ENCODE measurements around the gene DHRSX. TPM values are rescaled to one million over a fixed set of nuclear protein-coding genes. Genes with fewer than 3 reads are reported as not detected.
A peak's percentile ranks its signal among the peaks of the same experiment; 100 is the strongest.

The DHRSX gene
- polyA plus RNA-seq, 1 donor from 2014 or later = 15.7 TPM

GRCh38 chrX:2500091-2500802 lies 529 bp downstream of the DHRSX start (continued):
- TF ChIP-seq REST (IDR thresholded peaks at IDR 0.05; ENCODE audit: borderline replicate concordance) = peak; percentile 21

GRCh38 chrX:2499507-2499906 lies 1.3 kb downstream of the DHRSX start:
- Histone ChIP-seq H3K9me2 (ENCODE audit: insufficient read depth, low read length) (no peaks in the 10 kb centered on the region), H3F3A (ENCODE audit: insufficient read depth, low read length, poor library complexity, severe bottlenecking) (no peaks in the 10 kb centered on the region), H3K27me3 (ENCODE audit: insufficient read depth, low read depth, low read length) (no peaks in the 10 kb centered on the region), H3K79me2 (replicated peaks; ENCODE audit: insufficient read depth, low read length) (peaks cover 53% of the 10 kb centered on the region), H3K27ac (ENCODE audit: low read length) (peak overlapping the region; percentile 73), H3K9ac (ENCODE audit: low read length) (peak overlapping the region; percentile 80), H4K20me1 (ENCODE audit: insufficient read depth) (no peaks in the 10 kb centered on the region), H3K4me3 (ENCODE audit: low read length) (peak overlapping the region; percentile 77), H2AFZ (ENCODE audit: low read depth, low read length) (no peak overlapping the region), H3K9me3 (ENCODE audit: low read length) (no peaks in the 10 kb centered on the region), H3K36me3 (ENCODE audit: insufficient read depth, low read length) (no peaks in the 10 kb centered on the region), H3K4me2 (ENCODE audit: low read length) (peak overlapping the region; percentile 82)
- TF ChIP-seq EZH2 (IDR thresholded peaks at IDR 0.05; ENCODE audit: borderline replicate concordance, insufficient read depth, low read length, poor library complexity, severe bottlenecking) = no peak
- no peak for TF ChIP-seq CTCF (IDR thresholded peaks at IDR 0.05; ENCODE audit: poor library complexity, severe bottlenecking)
- TF ChIP-seq POLR2AphosphoS5 (IDR thresholded peaks at IDR 0.05) = no peak
- TF ChIP-seq TAF1 (IDR thresholded peaks at IDR 0.05; ENCODE audit: low read depth) = no peak
- TF ChIP-seq MXI1 (conservative IDR thresholded peaks at IDR 0.05; ENCODE audit: poor library complexity, severe bottlenecking) = no peak
- no peak for TF ChIP-seq RAD21 (conservative IDR thresholded peaks at IDR 0.05)
- TF ChIP-seq REST (IDR thresholded peaks at IDR 0.05; ENCODE audit: borderline replicate concordance) = no peak
- TF ChIP-seq SMC3 (conservative IDR thresholded peaks at IDR 0.05; ENCODE audit: poor library complexity) = no peak
- TF ChIP-seq EP300 (conservative IDR thresholded peaks at IDR 0.05; ENCODE audit: poor library complexity, severe bottlenecking) = no peak

Data from neural cell (in vitro differentiated cells).